Fibroblast of skin of right biceps (primary cell): ENCODE data around the gene RAB30.
"Not testable (repeated sequence)": the region's sequence is repeated elsewhere in the genome, so short reads cannot be mapped to it uniquely, and the experiment has no call there.

Experiments used
- DNase-seq: peaks from one replicate; pipeline ENCODE4 v3.0.0-alpha.2; 2013

Gene RAB30

DNA sequence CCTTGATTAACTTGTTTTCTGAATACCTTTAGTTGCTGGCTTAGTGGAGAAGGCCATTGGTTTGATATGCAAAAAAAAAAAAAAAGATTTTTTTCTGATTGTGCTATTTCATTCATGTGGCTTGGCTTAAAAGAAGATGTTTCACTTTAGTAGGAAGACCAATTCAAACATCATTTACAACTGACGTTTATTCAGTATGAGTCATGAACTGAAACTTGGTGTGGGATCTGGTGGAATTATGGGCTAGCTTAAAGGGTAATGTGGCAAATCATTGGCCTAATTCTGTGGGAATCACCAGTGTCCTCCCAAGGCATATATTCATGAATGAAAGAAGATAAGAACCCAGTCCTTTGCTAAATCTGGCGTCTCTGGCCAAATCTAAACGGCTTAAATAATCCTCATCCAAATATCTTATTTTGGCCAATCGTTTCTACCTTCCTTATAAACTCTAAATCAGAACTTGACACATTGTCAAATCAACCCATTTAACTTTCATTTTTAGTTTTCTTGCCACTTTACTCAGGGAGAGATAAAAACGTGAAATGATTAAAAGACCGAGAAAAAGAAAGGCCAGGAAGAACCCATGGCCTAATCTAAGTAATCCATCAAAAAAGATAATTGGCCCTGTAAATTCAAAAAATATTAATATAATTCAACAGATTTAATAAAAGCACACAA lies 93.1 kb downstream of the RAB30 start:
- DNase-seq, result peak; percentile 85

- no peak for DNase-seq
Measured at GRCh38 chr11:82976786-82977185, 94.9 kb downstream of the RAB30 start.

- no peak for DNase-seq
Measured at GRCh38 chr11:82975882-82976281, 95.8 kb downstream of the RAB30 start.

- no peak for DNase-seq
Measured at GRCh38 chr11:82974851-82975250, 96.8 kb downstream of the RAB30 start.

DNA sequence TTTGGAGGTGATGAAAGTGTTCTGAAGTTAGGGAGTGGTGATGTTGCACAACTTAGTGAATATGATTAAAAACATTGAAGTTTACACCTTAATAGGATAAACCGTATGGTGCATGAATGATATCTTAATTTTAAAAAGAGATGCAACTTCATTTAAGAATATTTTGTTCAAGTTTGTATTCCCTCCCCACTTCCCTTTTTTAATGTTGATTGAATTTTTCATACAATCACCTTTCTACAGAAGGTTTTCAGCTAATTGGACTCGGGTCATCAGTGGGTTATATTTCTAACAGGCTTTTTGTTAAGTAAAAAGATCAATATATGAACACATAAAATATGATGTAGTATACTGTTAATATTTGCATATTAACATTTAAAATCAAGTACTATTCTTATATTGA lies 97.6 kb downstream of the RAB30 start:
- DNase-seq, result no peak

GRCh38 chr11:82972103-82972502 lies 99.6 kb downstream of the RAB30 start:
- DNase-seq, result no peak

GRCh38 chr11:82971519-82971946 lies 100.2 kb downstream of the RAB30 start:
- not testable (repeated sequence) for DNase-seq

DNA sequence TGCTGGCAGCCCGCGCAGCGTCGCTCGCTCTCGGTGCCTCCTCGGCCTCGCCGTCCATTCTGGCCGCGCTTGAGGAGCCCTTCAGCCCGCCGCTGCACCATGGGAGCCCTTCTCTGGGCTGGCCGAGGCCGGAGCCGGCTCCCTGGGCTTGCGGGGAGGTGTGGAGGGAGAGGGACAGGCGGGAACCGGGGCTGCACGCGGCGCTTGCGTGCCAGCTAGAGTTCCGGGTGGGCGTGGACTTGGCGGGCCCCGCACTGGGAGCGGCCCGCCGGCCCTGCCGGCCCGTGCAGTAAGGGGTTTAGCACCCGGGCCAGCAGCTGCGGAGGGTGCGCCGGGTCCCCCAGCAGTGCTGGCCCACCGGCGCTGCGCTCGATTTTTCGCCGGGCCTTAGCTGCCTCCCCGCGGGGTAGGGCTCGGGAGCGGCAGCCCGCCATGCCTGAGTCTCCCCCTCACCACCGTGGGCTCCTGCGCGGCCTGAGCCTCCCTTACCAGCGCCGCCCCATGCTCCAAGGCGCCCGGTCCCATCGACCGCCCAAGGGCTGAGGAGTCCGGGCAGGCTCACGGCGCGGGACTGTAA lies 101.1 kb downstream of the RAB30 start:
- DNase-seq, result not testable (repeated sequence)

DNA sequence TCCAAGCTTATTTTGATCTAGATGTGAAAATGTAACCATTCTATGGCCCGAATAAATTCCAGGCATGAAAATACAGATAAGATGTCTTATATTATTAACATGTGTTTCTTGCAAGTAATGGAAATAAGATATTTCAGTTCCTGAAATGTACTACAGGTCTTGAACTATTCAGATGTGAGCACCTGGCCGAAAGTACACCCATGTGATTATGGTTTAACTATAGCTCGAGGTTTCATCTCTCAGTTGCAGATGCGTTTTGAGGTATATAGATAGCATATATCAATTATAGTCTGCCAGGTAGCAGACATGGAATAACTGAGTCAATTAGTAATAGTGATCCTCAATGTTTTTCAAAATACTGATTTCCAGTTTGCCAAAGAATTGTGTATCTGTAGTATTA lies 101.9 kb downstream of the RAB30 start:
- DNase-seq, result no peak

GRCh38 chr11:82967381-82967780 lies 104.3 kb downstream of the RAB30 start:
- DNase-seq, result no peak

DNA sequence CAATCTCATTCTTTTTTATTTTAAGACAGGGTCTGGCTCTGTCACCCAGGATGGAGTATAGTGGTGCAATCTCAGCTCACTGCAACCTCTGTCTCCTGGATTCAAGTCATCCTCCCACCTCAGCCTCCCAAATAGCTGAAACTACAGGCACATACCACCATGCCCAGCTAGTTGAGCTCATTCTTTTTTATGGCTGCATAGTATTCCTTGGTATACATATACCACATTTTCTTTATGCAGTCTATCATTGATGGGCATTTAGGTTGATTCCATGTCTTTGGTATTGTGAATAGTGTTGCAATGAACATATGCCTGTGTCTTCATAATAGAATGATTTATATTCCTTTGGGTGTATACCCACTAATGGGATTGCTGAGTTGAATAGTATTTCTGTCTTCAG lies 109.7 kb downstream of the RAB30 start:
- not testable (repeated sequence) for DNase-seq

GRCh38 chr11:82960779-82961143 lies 110.9 kb downstream of the RAB30 start:
- no peak for DNase-seq

GRCh38 chr11:82959987-82960778 lies 111.5 kb downstream of the RAB30 start:
- no peak for DNase-seq

GRCh38 chr11:82955736-82956453 lies 115.8 kb downstream of the RAB30 start:
- not testable (repeated sequence) for DNase-seq

- not testable (repeated sequence) for DNase-seq
Measured at GRCh38 chr11:82950502-82950901, 121.2 kb downstream of the RAB30 start.

- no peak for DNase-seq
Measured at GRCh38 chr11:82949352-82949751, 122.3 kb downstream of the RAB30 start.

- no peak for DNase-seq
Measured at GRCh38 chr11:82945682-82946081, 126.0 kb downstream of the RAB30 start.

- DNase-seq, result not testable (repeated sequence)
Measured at GRCh38 chr11:82945041-82945440, 126.7 kb downstream of the RAB30 start.

GRCh38 chr11:82944198-82944597 lies 127.5 kb downstream of the RAB30 start:
- no peak for DNase-seq

DNA sequence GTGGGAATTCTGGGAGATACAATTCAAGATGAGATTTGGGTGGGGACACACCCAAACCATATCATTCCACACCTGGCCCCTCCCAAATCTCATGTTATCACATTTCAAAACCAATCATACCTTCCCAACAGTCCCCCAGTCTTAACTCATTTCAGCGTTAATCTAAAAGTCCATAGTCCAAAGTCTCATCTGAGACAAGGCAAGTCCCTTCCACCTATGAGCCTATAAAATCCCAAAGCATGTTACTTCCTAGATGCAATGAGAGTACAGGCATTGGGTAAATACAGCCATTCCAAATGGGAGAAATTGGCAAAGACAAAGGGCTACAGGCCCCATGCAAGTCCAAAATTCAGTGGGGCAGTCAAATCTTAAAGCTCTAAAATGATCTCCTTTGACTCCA lies 128.3 kb downstream of the RAB30 start:
- DNase-seq, result not testable (repeated sequence)

GRCh38 chr11:82942376-82942775 lies 129.3 kb downstream of the RAB30 start:
- DNase-seq, result no peak

GRCh38 chr11:82939456-82939855 lies 132.2 kb downstream of the RAB30 start:
- DNase-seq, result no peak

- no peak for DNase-seq
Measured at GRCh38 chr11:82937554-82937953, 134.1 kb downstream of the RAB30 start.
